Measurements from ENCODE around the gene PTGR2. TPM values are rescaled to one million over a fixed set of nuclear protein-coding genes. Genes with fewer than 3 reads are reported as not detected.

PTGR2 gene
- total and polyA plus RNA-seq, 2 of the 8 experiments (the other 6 are each of a cell fraction or from before 2014, with no cell fraction given) = 6.0 to 17.5 TPM

DNA sequence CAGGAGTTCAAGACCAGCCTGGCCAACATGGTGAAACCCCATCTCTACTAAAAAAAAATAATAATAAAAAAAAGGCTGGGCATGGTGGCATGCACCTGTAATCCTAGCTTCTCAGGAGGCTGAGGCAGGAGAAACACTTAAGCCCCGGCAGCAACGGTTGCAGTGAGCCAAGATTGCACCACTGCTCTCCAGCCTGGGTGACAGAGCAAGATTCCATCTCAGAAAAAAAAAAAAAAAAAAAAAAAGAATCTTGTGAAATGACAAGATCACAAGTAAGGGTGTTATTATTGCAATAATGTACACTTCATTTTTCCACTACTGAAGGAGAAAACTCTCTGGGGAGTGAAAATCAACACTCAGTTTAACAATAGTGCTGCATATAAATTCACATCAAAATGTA lies 8.8 kb upstream of the PTGR2 start:
- Histone ChIP-seq H3K18ac (ENCODE audit: extremely low read depth, low read length) (no peak overlapping the region), H3K56ac (replicated peaks; ENCODE audit: insufficient read length, low read depth, low read length) (no peak overlapping the region), H3K9me3 (ENCODE audit: insufficient read depth in 2 of 2, low read depth in 1 of 2, low read length in 1 of 2) (0 out of 4 replicates have a peak, but pooled peaks cover 0 to 3% of the 10 kb centered on the region in 2 experiments), H2BK12ac (ENCODE audit: low read depth, low read length) (no peak overlapping the region), H2BK20ac (ENCODE audit: low read length) (no peak overlapping the region), H3K4me2 (ENCODE audit: insufficient read depth in 1 of 2, low read depth in 2 of 2, low read length in 2 of 2) (no peak overlapping the region), H2BK5ac (ENCODE audit: low read depth, low read length) (no peak overlapping the region), H3K23me2 (ENCODE audit: low read depth, low read length) (no peaks in the 10 kb centered on the region), H4K91ac (replicated peaks; ENCODE audit: insufficient read length, low read length) (no peak overlapping the region), H3K36me3 (ENCODE audit: control insufficient read depth in 2 of 4, insufficient read depth in 4 of 4, low read length in 3 of 4) (no peaks in the 10 kb centered on the region), H2AFZ (ENCODE audit: low read length) (no peak overlapping the region), H2BK15ac (ENCODE audit: low read length) (no peak overlapping the region), H3K9ac (replicated peaks in 1 of 4; ENCODE audit: extremely low read depth in 1 of 4, low read depth in 3 of 4, low read length in 3 of 4) (no peak overlapping the region), H3K4me1 (replicated peaks in 1 of 4; ENCODE audit: control insufficient read depth in 3 of 4, insufficient read depth in 4 of 4, low read length in 3 of 4) (no peaks in the 10 kb centered on the region), H3K23ac (ENCODE audit: insufficient read length) (no peak overlapping the region), H3K27me3 (replicated peaks in 1 of 4; ENCODE audit: control insufficient read depth in 3 of 4, extremely low read depth in 1 of 4, insufficient read depth in 3 of 4, low read length in 3 of 4) (no peaks in the 10 kb centered on the region), H3K27ac (ENCODE audit: low read depth, low read length) (no peak overlapping the region), H4K5ac (ENCODE audit: insufficient read length, low read depth, low read length) (no peak overlapping the region), H3K14ac (ENCODE audit: insufficient read length) (no peak overlapping the region), H4K20me1 (replicated peaks in 1 of 2; ENCODE audit: control insufficient read depth in 1 of 2, insufficient read depth in 2 of 2, low read length in 2 of 2) (no peaks in the 10 kb centered on the region), H2BK120ac (replicated peaks; ENCODE audit: low read depth, low read length) (no peak overlapping the region), H3K79me1 (ENCODE audit: low read depth, low read length) (no peaks in the 10 kb centered on the region), H3K4ac (replicated peaks; ENCODE audit: insufficient read length, low read depth, low read length) (no peak overlapping the region), H4K8ac (ENCODE audit: extremely low read depth, insufficient read depth, low read length) (no peak overlapping the region), H3K4me3 (ENCODE audit: extremely low read depth in 1 of 4, insufficient read depth in 2 of 4, low read depth in 3 of 4, low read length in 4 of 4) (no peak overlapping the region), H2AK5ac (ENCODE audit: low read depth, low read length) (no peak overlapping the region), H3K79me2 (ENCODE audit: control insufficient read depth in 1 of 2, insufficient read depth in 2 of 2, low read length in 2 of 2) (no peaks in the 10 kb centered on the region)
- POLR2A ChIA-PET (ENCODE audit: partially characterized antibody) = interaction anchor here (0.6 to 1.1 kb wide), 2 partner anchors 9 to 249 kb away, joined by 3 to 6 read pairs; partner anchors contain the start of gene PTGR2
- WGBS, 2 experiments (ENCODE audit: extremely low coverage in 1 of 2, insufficient coverage in 1 of 2, insufficient read length in 1 of 2, insufficient replicate concordance in 2 of 2, low coverage in 1 of 2, low lambda C conversion rate in 2 of 2, missing lambda C conversion rate in 1 of 2) = 86% methylated on average over 2 of the region's 2 CpGs; no CpG with 5 or more reads in 1 of the 2 experiments
- CTCF ChIA-PET (ENCODE audit: partially characterized antibody) = interaction anchor here (0.6 to 0.8 kb wide), 2 partner anchors 11 to 1461 kb away, joined by 4 to 5 read pairs; no protein-coding TSS in a partner anchor
- no peak for TF ChIP-seq GABPA (IDR thresholded peaks at IDR 0.05; ENCODE audit: borderline replicate concordance, insufficient read depth, low read length)
- no peak for TF ChIP-seq SP1 (IDR thresholded peaks at IDR 0.05; ENCODE audit: low read depth, low read length)
- no peak for TF ChIP-seq CHD1 (IDR thresholded peaks at IDR 0.05; ENCODE audit: low read depth, low read length)
- TF ChIP-seq NANOG (IDR thresholded peaks at IDR 0.05; ENCODE audit: insufficient read depth, low read depth, low read length, poor library complexity, severe bottlenecking) = no peak
- TF ChIP-seq SP2 (IDR thresholded peaks at IDR 0.05; ENCODE audit: low read length) = no peak
- no peak for FAIRE-seq
- no peak for DNase-seq (ENCODE audit: low read depth in 1 of 2, low spot score in 2 of 2)
